ENCODE data around the gene SLC12A1.

DNA sequence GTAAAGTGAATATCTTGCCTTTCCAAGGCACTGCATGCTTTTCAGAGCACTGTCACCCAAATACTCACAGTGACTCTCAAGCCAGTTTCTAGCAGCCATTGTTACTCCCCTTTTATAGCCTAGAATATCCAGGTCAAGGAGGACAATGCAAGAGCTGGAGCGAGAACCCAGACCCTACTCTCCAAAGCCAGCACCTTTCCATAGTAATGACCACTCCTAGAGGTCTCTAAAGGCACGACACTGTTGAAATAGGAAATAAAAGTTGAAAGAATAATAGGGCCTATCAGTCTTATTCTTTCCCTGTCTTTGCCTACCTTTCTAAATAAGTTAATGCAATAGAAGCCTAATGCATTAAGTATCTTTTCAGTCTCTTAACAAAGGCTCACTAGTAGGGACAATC, 91.6 kb downstream of the SLC12A1 start:
- TF ChIP-seq ELF4 (IDR thresholded peaks at IDR 0.05) (no peak), ARNT (IDR thresholded peaks at IDR 0.05) (no peak), SP1 (IDR thresholded peaks at IDR 0.05) (no peak), LEF1 (IDR thresholded peaks at IDR 0.05; ENCODE audit: borderline replicate concordance) (no peak), FOXK2 (IDR thresholded peaks at IDR 0.05) (no peak), FOXA1 (IDR thresholded peaks at IDR 0.05) (no peak), BHLHE40 (IDR thresholded peaks at IDR 0.05; ENCODE audit: borderline replicate concordance) (no peak), HDGF (IDR thresholded peaks at IDR 0.05; ENCODE audit: borderline replicate concordance) (no peak), TARDBP (IDR thresholded peaks at IDR 0.05) (no peak)

Measured in HEK293T (cell line).